Stimulated activated CD8-positive, alpha-beta memory T cell treated with anti-CD3 and anti-CD28 coated beads, Interleukin-12 subunit alpha, Interleukin-12 subunit beta, amount 100 ng/mL, for 1 hour (primary cell): Measurements from ENCODE around the gene GPBP1.
"Not testable (repeated sequence)": the region's sequence is repeated elsewhere in the genome, so short reads cannot be mapped to it uniquely, and the experiment has no call there.

ENCODE experiments used
- DNase-seq: peaks from one replicate; pipeline ENCODE4 v3.0.0-alpha.2; 2020; ENCODE audit warnings: low read depth

Gene GPBP1

GRCh38 chr5:57173319-57174127 lies at the start of gene GPBP1:
Gene GPBP1 (plus strand): TSS chr5:57174059. CDS start chr5:57214131, 40,072 bp downstream.
- peak; percentile 96 for DNase-seq

GRCh38 chr5:57128325-57128724 lies 45.5 kb upstream of the GPBP1 start:
- DNase-seq: no peak

GRCh38 chr5:57133574-57133973 lies 40.3 kb upstream of the GPBP1 start:
- no peak for DNase-seq

GRCh38 chr5:57137401-57137800 lies 36.5 kb upstream of the GPBP1 start:
- DNase-seq: no peak

GRCh38 chr5:57152316-57152715 lies 21.5 kb upstream of the GPBP1 start:
- DNase-seq: no peak

GRCh38 chr5:57155033-57155432 lies 18.8 kb upstream of the GPBP1 start:
- DNase-seq: no peak

GRCh38 chr5:57157131-57157530 lies 16.7 kb upstream of the GPBP1 start:
- no peak for DNase-seq

GRCh38 chr5:57157666-57158065 lies 16.2 kb upstream of the GPBP1 start:
- DNase-seq: no peak

- DNase-seq: no peak
Observed at GRCh38 chr5:57163553-57164006, 10.3 kb upstream of the GPBP1 start.

GRCh38 chr5:57164124-57164523 lies 9.7 kb upstream of the GPBP1 start:
- no peak for DNase-seq

GRCh38 chr5:57165171-57165570 lies 8.7 kb upstream of the GPBP1 start:
- not testable (repeated sequence) for DNase-seq

- DNase-seq: no peak
Observed at GRCh38 chr5:57166276-57166675, 7.6 kb upstream of the GPBP1 start.

GRCh38 chr5:57167201-57167600 lies 6.7 kb upstream of the GPBP1 start:
- DNase-seq: no peak

- not testable (repeated sequence) for DNase-seq
Observed at GRCh38 chr5:57170116-57170515, 3.7 kb upstream of the GPBP1 start.

- no peak for DNase-seq
Observed at GRCh38 chr5:57171816-57172465, 1.9 kb upstream of the GPBP1 start.

- DNase-seq: no peak
Observed at GRCh38 chr5:57172466-57173318, 1.2 kb upstream of the GPBP1 start.

GRCh38 chr5:57174128-57174889 lies 450 bp downstream of the GPBP1 start:
- no peak for DNase-seq

- DNase-seq: no peak
Observed at GRCh38 chr5:57174890-57175510, 1.1 kb downstream of the GPBP1 start.

GRCh38 chr5:57175551-57176309 lies 1.9 kb downstream of the GPBP1 start:
- no peak for DNase-seq

GRCh38 chr5:57176350-57176857 lies 2.5 kb downstream of the GPBP1 start:
- no peak for DNase-seq
